B cell (primary cell): ENCODE measurements around the gene RAD51B. TPM values are rescaled to one million over a fixed set of nuclear protein-coding genes. Genes with fewer than 3 reads are reported as not detected.

ENCODE experiments used
- ATAC-seq: fragments of 200-7000 bp; cut with Tn5 transposase; one replicate; pipeline ENCODE4 v1.10.0; 2021; ENCODE audit warnings: low read depth, mild to moderate bottlenecking, moderate number of reproducible peaks, moderate library complexity
- CTCF ChIA-PET: fragments of 350-600 bp; sonication (Branson Sonifier 250); formaldehyde crosslinking; loops from one replicate; lab custom pipeline; 2021; ENCODE audit warnings: antibody characterized with exemption, inconsistent platforms; lab: Charles Lee
- POLR2A ChIA-PET: fragments of 350-600 bp; sonication (Branson Sonifier 250); formaldehyde crosslinking; loops from one replicate; lab custom pipeline; 2021; ENCODE audit warnings: antibody characterized with exemption; lab: Charles Lee
- DNase-seq: peaks from one replicate; pipeline ENCODE4 v3.0.0; 2013
- H2AFZ ChIP-seq: 2 replicates; pipeline ENCODE4 v1.6.1; 2012; ENCODE audit warnings: mild to moderate bottlenecking, low read depth, low read length; ENCODE audit not compliant: insufficient read depth, poor library complexity, severe bottlenecking
- H3K27ac ChIP-seq, 2 donors: 1 replicate in 1 of 2; 2 replicates in 1 of 2; pipeline ENCODE4 v1.5.1; 2012 to 2013; ENCODE audit warnings: low read length in 2 of 2, mild to moderate bottlenecking in 2 of 2, moderate library complexity in 1 of 2
- H3K27me3 ChIP-seq, 4 experiments: fragments of 200-600 bp in 1 of 4; sonication (generic) in 1 of 4; replicated peaks in 1 of 4; 1 replicate in 2 of 4; 2 replicates in 2 of 4; pipeline versions ENCODE4 v1.6.1 to v1.7.0; 2013 to 2016; ENCODE audit warnings: low read length in 3 of 4, mild to moderate bottlenecking in 2 of 4, mixed read lengths in 1 of 4, moderate library complexity in 1 of 4; ENCODE audit not compliant: insufficient read depth in 4 of 4, control insufficient read depth in 3 of 4; ENCODE audit errors: control extremely low read depth in 1 of 4
- H3K36me3 ChIP-seq, 2 experiments: replicated peaks in 1 of 2; 1 replicate in 1 of 2; 2 replicates in 1 of 2; pipeline versions ENCODE4 v1.6.1 to v1.7.1; 2013; ENCODE audit warnings: low read length in 1 of 2; ENCODE audit not compliant: insufficient read depth in 2 of 2, control insufficient read depth in 1 of 2; ENCODE audit errors: control extremely low read depth in 1 of 2, extremely low read depth in 1 of 2
- H3K4me1 ChIP-seq, 2 donors: fragments of 200-600 bp in 1 of 2; sonication (generic) in 1 of 2; 1 replicate in 1 of 2; 2 replicates in 1 of 2; pipeline versions ENCODE4 v1.5.1 to v1.6.1; 2013 to 2017; ENCODE audit warnings: low read length in 2 of 2; ENCODE audit not compliant: control insufficient read depth in 2 of 2, insufficient read depth in 2 of 2
- H3K4me2 ChIP-seq: replicated peaks from 2 replicates; pipeline ENCODE3; 2012; ENCODE audit warnings: mild to moderate bottlenecking, low read depth, low read length; ENCODE audit not compliant: poor library complexity, severe bottlenecking
- H3K4me3 ChIP-seq, 5 experiments: fragments of 200-600 bp in 1 of 5; sonication (generic) in 1 of 5; 1 replicate in 3 of 5; 2 replicates in 2 of 5; pipeline versions ENCODE4 v1.5.1 to v1.7.0; 2011 to 2016; ENCODE audit warnings: low read length in 4 of 5, mild to moderate bottlenecking in 4 of 5, low read depth in 2 of 5, control low read depth in 1 of 5, moderate library complexity in 1 of 5; ENCODE audit not compliant: insufficient read depth in 1 of 5; ENCODE audit errors: control extremely low read depth in 1 of 5, extremely low read depth in 1 of 5
- H3K79me2 ChIP-seq: fragments of 200-600 bp; sonication (generic); one replicate; pipeline ENCODE4 v1.6.0; 2016; ENCODE audit warnings: low read length; ENCODE audit not compliant: control insufficient read depth, insufficient read depth
- H3K9ac ChIP-seq: fragments of 200-600 bp; sonication (generic); 2 replicates; pipeline ENCODE4 v1.6.1; 2017; ENCODE audit warnings: mild to moderate bottlenecking, low read length, moderate library complexity
- H3K9me3 ChIP-seq, 3 donors: one replicate each; pipeline versions ENCODE4 v1.6.1 to v1.7.1; 2013; ENCODE audit warnings: low read length in 2 of 3; ENCODE audit not compliant: control insufficient read depth in 2 of 3, insufficient read depth in 1 of 3; ENCODE audit errors: control extremely low read depth in 1 of 3
- H4K20me1 ChIP-seq: 2 replicates; pipeline ENCODE4 v1.6.0; 2012; ENCODE audit warnings: mild to moderate bottlenecking, low read length; ENCODE audit not compliant: insufficient read depth, control insufficient read depth, poor library complexity, severe bottlenecking
- H3K27ac Mint-ChIP-seq: one replicate; pipeline ENCODE4 v1.8.0; 2021; ENCODE audit warnings: mixed read lengths
- H3K27me3 Mint-ChIP-seq: one replicate; pipeline ENCODE4 v1.8.0; 2021; ENCODE audit warnings: mixed read lengths
- H3K4me1 Mint-ChIP-seq: one replicate; pipeline ENCODE4 v1.8.0; 2021; ENCODE audit warnings: mixed read lengths
- H3K4me3 Mint-ChIP-seq: one replicate; pipeline ENCODE4 v1.8.0; 2021; ENCODE audit warnings: mixed read lengths
- H3K9me3 Mint-ChIP-seq: one replicate; pipeline ENCODE4 v1.8.0; 2022; ENCODE audit warnings: mixed read lengths; ENCODE audit not compliant: insufficient read depth
- EZH2 ChIP-seq: IDR thresholded peaks from 2 replicates; pipeline ENCODE4 v1.6.1; 2012; ENCODE audit warnings: borderline replicate concordance, low read depth, mild to moderate bottlenecking, moderate library complexity, low read length; ENCODE audit not compliant: insufficient read depth, poor library complexity, severe bottlenecking
- WGBS: methylation state at CpG from one replicate; pipeline ENCODE4 v1.1.5; 2013; ENCODE audit warnings: missing lambda C conversion rate; ENCODE audit not compliant: insufficient coverage; 5-methylcytosine and 5-hydroxymethylcytosine counted together
- intact Hi-C: fragments of 100-400 bp; cut with micrococcal nuclease; formaldehyde crosslinking; loops from one replicate; pipeline ENCODE4 v1.10.0; 2022
- polyA plus RNA-seq: library from polyadenylated mRNA; depleted of rRNA; stranded (reverse); fragments of >200 nt; gene quantifications from 2 replicates; pipeline ENCODE4 v1.2.3, GENCODE V29; 2012
- total RNA-seq, 2 donors: library from RNA; stranded (reverse); fragments of 120-200 nt in 1 of 2; gene quantifications; 1 replicate in 1 of 2; 2 replicates in 1 of 2; pipeline versions ENCODE4 v1.2.3 to v1.2.4, GENCODE V29; 2013 to 2022
- TF ChIP-seq, protein P1 (sequence below): fragments of 200-600 bp; IDR thresholded peaks from one replicate; pipeline ENCODE4 v1.8.0; 2022; ENCODE audit warnings: antibody characterized with exemption, mild to moderate bottlenecking

The RAD51B gene
- total and polyA plus RNA-seq, 2 donors (not counting 1 experiment from before 2014, with no cell fraction given), result 6.5 to 60.6 TPM

DNA sequence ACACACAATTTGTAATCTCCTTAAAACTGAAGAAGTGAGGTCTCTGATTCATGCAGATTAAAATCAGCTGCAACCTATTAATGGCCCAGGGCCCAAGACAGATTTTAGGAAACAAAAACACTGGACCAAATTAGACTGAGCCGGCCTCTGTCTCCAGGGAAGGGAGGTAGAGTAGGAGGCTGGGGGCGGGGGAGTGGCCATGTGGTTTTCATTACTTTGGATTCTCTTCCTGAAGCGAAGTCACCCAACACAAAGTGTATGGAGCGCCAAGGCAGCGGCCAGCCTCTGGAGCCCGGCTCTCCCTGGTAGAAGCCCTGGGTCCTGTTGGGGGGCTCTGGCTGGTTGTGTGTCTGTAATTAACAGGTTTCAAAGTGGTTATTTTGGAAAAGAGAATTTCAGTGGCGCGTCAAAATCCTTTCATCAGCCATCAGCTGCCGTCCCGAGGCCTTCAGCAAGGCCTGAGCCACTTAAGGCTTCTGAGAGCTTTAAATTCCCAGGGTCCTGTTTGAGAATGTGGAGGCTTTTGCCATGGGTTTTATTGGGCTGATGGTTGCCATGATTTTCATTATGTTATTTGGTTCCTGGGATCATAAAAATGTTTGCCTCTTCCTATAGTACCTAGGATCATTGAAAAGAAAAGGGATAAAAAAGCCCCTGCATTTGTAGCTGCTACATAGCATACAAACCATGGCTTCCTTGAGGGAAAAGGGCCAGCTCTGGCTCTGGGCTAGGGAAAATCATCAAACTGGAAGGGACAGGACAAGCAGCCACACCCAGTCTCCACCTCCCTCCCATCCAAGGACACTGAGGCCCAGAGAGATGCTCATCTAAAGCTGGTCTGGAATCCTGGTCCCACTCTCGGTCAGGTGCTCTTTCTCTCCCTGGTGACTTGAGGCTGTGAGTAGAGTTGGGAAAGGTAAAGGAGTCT is 690.9 kb downstream of the RAD51B start:
- Histone ChIP-seq H3K9ac (no peak overlapping the region), H3K27me3 (no peaks in the 10 kb centered on the region), H4K20me1 (no peaks in the 10 kb centered on the region), H3K79me2 (peaks cover 12% of the 10 kb centered on the region), H2AFZ (no peak overlapping the region), H3K36me3 (no peaks in the 10 kb centered on the region), H3K4me2 (no peak overlapping the region), H3K4me1 (peaks cover 78 to 90% of the 10 kb centered on the region in 2 donors), H3K27ac (no peak overlapping the region), H3K4me3 (no peak overlapping the region), H3K9me3 (peaks cover 0 to 8% (median 0%) of the 10 kb centered on the region in 3 donors)
- no peaks in the 10 kb centered on the region for H3K9me3 Mint-ChIP-seq
- no peak overlapping the region for H3K4me3 Mint-ChIP-seq
- no peaks in the 10 kb centered on the region for H3K27me3 Mint-ChIP-seq
- peaks cover 82% of the 10 kb centered on the region for H3K4me1 Mint-ChIP-seq
- peak overlapping the region; percentile 85 for H3K27ac Mint-ChIP-seq
- 98% methylated on average over 7 of the region's 11 CpGs for WGBS
- intact Hi-C loops, result loop anchor here (5.0 to 10.0 kb wide), 3 partner anchors 106 to 304 kb away; no protein-coding TSS in a partner anchor
- TF ChIP-seq, protein P1, sequence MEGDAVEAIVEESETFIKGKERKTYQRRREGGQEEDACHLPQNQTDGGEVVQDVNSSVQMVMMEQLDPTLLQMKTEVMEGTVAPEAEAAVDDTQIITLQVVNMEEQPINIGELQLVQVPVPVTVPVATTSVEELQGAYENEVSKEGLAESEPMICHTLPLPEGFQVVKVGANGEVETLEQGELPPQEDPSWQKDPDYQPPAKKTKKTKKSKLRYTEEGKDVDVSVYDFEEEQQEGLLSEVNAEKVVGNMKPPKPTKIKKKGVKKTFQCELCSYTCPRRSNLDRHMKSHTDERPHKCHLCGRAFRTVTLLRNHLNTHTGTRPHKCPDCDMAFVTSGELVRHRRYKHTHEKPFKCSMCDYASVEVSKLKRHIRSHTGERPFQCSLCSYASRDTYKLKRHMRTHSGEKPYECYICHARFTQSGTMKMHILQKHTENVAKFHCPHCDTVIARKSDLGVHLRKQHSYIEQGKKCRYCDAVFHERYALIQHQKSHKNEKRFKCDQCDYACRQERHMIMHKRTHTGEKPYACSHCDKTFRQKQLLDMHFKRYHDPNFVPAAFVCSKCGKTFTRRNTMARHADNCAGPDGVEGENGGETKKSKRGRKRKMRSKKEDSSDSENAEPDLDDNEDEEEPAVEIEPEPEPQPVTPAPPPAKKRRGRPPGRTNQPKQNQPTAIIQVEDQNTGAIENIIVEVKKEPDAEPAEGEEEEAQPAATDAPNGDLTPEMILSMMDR, result no peak
- TF ChIP-seq EZH2, result no peak
- ATAC-seq, result no peak
- DNase-seq, result no peak
- CTCF ChIA-PET, result interaction anchor here (0.7 to 1.7 kb wide), 3 partner anchors 123 to 262 kb away, joined by 3 to 4 read pairs (median 3); no protein-coding TSS in a partner anchor
- POLR2A ChIA-PET, result interaction anchor here (0.5 kb wide), 1 partner anchor 301 kb away, joined by 4 read pairs; no protein-coding TSS in a partner anchor
